GM21529 (cell line): ENCODE data around the gene PAN3.
"Not testable (repeated sequence)": the region's sequence is repeated elsewhere in the genome, so short reads cannot be mapped to it uniquely, and the experiment has no call there.

Experiments
- ATAC-seq: cut with Tn5 transposase; IDR thresholded peaks from one replicate; pipeline ENCODE4 v1.9.1; 2021; ENCODE audit not compliant: unreplicated experiment

Gene PAN3, protein sequence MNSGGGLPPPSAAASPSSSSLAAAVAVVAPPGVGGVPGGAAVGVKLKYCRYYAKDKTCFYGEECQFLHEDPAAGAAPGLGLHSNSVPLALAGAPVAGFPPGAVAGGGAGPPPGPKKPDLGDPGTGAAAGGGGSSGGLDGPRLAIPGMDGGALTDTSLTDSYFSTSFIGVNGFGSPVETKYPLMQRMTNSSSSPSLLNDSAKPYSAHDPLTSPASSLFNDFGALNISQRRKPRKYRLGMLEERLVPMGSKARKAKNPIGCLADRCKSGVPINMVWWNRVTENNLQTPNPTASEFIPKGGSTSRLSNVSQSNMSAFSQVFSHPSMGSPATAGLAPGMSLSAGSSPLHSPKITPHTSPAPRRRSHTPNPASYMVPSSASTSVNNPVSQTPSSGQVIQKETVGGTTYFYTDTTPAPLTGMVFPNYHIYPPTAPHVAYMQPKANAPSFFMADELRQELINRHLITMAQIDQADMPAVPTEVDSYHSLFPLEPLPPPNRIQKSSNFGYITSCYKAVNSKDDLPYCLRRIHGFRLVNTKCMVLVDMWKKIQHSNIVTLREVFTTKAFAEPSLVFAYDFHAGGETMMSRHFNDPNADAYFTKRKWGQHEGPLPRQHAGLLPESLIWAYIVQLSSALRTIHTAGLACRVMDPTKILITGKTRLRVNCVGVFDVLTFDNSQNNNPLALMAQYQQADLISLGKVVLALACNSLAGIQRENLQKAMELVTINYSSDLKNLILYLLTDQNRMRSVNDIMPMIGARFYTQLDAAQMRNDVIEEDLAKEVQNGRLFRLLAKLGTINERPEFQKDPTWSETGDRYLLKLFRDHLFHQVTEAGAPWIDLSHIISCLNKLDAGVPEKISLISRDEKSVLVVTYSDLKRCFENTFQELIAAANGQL

DNA sequence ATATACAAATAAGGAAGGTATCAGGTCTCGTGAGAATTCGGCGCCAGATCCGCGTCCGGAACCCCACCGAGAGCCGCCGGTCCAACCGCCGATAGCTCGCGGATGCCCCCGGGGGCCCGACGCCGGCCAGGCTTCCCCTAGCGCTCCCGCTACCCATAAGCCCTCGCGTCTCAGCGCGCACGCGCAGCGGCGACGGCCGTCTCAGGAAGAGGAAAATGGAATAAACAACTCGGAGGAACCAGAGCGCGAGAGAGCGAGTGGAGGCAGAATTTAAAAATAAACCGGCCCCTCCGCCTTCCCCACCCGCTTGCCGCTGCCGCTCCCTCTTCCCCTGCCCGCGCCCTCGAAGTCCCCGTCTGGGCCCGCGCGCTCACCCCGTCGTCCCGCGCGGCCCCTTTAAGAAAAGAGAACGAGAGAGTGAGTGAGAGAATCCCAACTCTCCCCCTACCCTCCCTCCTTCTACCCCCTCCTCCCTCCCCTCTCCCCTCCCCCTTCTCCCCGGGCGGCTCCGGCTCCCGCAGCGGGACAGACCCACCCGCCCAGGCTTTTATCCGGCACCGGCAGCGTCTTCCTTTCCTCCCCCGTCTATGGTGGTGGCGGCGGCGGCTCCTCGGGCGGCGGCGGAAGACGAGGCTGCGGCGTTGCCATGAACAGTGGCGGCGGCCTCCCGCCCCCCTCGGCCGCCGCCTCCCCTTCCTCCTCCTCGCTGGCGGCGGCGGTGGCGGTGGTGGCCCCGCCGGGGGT is at the start of gene PAN3:
Gene PAN3 (plus strand): TSS at position 534 of the 744 bp plus-strand sequence. CDS start 113 bp downstream, at position 647.
- ATAC-seq = peak; percentile 50

DNA sequence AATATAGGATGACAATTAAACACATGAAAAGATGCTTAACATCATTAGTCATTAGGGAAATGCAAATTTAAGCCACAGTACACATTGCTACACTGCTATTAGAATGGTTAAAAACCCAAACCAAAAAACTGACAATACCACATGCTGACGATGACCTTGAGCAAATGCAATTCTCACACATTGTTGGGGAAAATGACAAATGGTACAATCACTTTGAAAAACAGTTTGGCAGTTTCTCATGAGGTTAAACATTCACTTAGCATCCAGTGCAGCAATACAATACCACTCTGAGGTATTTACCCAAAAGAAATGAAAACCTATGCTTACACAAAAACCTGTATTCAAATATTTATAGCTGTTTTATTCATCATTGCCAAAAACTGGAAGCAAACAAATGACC is 49.3 kb upstream of the PAN3 start:
- no peak for ATAC-seq

DNA sequence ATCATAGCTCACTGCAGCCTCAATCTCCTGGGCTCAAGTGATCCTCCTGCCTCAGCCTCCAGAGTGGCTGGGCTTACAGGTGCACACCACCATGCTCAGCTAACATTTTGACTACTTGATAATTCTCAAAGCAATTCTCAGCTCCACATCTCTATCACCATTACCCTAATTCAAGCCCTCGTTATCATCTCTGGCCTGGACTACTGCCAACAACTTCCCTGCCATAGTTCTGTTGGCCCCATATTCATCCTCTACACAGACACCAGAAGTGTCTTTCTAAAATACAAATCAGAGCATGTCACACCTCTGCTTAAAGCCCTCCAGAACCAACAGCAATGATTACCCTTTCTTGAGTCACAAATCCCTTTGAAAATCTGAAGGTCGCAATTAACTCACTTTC is 45.9 kb upstream of the PAN3 start:
- ATAC-seq = no peak

DNA sequence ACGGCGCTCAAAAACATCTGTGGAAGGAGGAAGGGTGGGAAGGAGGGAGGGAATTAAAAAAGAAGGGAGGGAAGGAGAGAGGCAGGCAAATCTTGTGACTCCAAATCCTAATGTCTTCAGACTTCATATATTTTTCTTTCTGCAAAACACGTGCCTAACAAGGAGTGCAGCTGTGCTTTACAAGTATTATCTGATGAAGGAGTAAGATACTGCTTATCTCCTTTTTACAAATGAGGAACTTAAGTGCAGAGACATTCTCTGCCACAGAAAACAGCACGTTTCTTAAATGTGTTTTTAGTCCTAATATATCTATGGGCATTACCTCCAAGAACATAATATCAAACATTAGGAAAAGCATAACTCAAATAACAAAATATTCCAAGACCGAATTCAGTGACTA is 44.5 kb upstream of the PAN3 start:
- ATAC-seq = no peak

DNA sequence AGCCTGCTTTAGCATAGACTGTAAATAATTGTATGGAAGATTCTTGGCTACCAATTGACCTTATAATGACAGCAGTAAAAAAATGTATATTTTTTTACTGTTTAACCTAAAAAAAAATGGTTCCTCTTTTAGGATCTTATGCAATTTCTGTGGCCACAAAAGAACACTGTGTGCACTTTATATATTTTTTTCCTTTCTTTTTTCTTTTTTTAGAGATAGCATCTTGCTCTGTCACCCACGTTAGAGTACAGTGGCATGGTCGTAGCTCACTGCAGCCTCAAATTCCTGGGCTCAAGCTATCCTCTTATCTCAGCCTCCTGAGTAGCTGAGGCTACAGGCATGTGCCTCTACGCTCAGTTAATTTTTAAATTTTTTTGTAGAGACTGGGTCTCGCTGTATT is 44.0 kb upstream of the PAN3 start:
- ATAC-seq = no peak

DNA sequence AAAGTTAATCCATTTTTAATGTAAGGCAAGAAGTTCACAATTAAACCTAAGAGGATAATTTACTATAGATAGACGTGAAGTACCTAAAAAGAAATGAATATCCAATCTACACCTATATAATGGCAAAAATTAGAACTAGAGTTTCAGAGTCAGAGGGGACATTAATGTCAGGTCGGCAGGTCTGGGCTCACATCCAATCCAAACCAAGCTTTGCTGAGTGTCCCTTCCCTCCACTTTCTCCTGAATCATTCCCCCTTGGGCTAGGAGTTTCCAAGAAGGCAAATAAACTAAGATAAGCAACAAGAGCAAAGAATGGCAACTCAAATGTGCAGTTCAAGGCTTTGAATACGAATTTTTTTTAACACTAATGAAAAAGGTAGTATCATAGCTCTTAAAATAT is 40.8 kb upstream of the PAN3 start:
- no peak for ATAC-seq

DNA sequence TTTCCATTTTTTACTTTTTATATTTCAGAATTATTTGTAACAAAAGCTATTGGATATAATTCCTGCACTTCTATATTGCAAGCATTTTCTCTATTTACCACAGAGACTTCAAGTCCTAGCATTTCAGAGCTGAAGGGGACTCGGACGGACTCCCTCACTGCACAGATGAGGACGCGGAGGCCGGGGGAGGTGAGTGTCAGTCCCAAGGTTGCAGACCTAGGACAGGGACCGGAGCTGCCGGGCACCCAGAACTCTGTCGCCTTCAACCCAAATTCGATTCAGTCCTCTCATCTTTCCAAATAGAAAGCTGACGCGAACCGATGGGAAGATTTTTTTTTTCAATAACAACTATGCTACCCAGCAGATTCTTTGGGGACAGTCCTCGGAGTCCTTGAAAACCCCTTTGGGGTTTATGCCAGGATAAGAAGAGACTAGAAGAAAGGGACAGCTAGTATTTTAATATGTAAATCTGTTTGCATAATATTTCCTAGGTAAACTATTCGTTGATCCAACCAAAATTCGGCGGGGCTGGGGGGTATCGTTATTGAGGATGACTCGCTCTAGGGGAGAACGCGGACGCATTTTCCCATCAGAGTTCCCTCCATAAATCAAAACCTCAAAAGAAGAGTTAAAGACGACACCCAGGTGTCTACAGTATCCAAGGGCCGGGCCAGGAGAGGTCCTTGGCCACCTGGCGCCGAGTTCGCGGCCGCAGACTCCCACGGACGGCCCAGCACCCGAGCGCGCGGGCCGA is 38.8 kb upstream of the PAN3 start:
- ATAC-seq = no peak

DNA sequence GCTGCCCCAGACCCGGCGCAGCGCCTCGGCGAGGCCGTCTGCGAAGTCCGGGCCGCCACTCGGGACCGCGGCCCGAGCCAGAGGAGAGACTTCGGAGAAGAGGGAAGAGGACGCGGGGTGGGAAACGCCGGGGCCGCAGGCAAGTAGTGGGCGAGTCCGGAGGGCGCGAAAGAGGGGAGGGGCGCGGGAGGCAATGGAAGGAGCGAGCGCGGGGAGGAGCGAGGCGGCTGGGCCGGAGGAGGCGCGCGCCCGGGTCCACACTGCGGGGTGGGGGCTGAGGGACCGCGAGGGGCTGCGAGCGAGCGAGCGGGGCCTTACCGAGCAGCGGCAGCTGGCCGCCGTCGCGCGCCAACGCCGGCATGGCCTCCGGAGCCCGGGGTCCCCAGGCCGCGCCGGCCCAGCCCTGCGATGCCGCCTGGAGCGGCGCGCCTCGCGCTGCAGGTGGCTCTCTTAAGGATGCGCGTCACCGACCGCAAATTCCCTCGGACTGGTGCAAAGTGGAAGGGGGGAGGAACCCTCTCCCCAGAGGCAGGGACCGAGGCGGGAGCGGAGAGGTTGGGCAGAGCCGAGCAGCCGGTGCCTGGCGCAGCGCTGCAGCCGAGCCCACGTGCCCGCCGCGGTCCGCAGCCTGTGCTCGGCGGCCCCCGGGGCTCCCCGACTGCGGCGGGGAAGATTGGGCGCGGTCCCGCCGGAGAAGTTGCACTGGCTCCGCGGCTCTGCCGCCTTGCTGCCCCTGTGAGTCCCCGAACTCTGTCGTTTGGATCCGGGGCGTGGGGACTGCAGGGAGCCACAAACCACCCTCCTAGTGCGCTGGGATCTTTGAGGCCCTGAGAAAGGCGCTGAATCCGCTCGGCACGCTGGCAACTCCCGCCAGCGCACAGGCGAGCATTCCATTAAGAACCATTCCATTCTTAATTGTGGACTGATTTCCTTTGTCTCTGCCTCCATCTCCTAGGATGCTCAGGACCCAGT is 37.9 kb upstream of the PAN3 start, which contains the start of gene FLT3:
Gene FLT3 (minus strand): TSS at position 427 of the 972 bp plus-strand sequence. CDS start 66 bp downstream, at position 361.
- peak; percentile 77 for ATAC-seq

DNA sequence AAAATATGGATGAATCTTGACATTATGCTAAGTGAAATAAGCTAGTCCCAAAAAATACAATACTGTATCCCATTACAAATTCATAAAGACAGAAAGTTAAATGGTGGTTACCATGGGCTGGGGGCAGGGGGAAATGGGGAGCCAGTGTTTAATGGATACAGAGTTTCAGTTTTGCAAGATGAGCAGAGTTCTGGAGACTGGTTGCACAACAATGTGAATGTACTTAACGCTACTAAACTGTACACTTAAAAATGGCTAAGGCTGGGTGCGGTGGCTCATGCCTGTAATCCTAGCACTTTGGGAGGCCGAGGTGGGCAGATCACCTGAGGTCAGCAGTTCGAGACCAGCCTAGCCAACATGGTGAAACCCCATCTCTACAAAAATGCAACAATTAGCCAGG is 36.5 kb upstream of the PAN3 start:
- ATAC-seq = not testable (repeated sequence)

DNA sequence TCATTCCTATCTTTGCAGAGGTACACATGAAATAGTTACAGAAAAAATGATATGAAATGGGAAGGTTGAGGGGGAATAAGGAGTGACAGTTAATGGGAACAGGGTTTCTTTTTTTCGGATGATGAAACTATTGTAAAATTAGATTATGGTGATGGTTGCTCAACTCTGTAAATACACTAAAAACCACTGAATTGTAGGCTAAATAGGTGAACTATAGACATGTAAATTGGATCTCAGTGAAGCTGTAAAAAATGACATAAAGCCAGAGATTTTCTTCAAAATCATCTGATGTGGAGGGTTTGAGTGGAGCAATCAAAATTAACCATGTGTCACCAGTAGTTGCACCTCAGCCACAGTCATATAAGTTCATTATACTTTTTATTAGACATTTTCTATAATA is 31.4 kb upstream of the PAN3 start:
- no peak for ATAC-seq

DNA sequence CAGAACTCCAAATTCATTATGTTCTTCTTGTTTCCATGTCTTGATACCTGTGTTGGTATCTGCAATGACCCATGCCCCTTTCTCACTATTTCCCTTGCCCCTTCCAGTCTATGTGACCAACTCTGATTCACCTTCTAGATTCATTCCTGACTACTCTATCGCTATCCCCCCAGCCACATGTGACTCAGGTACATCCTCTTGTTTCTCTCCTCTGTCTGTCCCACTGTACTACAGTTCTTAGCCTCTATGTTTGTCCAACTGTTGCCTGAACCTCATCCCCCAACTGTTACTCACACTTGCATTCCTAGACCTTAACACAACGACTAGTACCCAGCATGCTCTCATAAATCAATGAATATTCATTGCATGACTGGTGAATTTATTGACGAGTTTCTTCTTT is 27.9 kb upstream of the PAN3 start:
- ATAC-seq = no peak

DNA sequence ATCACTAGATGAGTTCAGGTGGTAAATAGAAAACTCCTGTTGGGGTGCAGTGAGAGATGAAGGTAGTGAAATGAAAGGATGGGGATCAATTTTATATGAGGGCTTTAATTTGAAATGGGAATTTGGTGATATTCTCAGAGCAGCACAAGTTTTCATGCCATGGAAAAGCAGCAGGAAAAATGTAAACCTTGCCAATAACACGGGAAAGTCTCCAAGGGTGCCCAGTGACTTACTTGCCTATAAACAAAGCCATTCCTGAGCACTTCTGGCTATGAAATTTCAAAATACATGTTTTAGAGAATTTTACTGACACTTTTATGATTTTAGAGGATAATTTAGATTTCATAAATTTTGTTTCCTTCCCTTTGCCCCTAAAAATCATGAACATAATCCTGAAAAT is 21.6 kb upstream of the PAN3 start:
- ATAC-seq = no peak

DNA sequence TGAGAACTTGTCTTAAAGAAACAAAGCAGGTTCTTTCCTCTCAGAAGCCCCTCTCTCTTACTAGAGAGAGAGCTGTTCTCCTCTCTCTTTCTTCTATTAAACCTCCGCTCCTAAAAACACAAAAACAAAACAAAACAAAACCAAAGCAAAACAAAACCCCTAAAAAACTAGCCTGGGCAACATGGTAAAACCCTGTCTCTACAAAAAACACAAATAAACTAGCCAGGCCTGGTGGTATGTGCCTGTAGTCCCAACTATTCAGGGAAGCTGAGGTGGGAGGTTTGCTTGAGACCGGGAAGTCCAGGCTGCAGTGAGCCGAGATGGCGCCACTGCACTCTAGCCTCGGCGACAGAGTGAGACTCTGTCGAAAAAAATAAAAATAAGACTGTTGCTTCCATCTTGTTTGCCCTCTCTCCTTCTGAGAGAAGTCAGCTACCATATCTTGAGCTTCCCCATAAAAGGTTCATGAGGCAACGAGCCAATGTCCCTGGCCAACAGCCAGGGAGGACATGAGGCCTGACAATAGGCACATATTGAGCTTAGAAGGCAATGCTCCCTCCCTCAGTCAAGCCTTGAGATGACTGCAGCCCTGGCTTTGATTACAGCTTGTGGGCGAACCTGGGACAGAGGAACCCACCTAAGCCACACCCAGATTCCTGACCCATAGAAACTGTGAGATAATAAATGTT is 20.5 kb upstream of the PAN3 start:
- ATAC-seq = no peak

DNA sequence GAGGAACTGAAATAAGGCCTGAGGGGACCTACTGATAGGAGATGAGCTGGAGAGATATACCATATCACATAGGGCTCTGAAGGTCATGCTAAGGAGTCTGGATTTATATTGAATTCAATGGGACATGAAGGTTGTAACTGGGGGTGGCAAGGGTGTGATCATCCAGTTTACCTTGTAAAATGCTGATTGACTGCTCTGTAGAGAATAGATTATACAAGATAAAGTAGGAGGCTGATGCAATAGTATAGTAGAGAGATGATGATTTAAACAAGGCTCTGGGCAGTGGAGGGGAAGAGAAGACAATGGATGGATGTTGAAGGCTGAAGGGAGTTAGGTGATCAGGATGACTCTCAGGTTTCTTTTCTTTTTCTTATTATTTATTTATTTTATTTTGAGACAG is 18.0 kb upstream of the PAN3 start:
- ATAC-seq = no peak

DNA sequence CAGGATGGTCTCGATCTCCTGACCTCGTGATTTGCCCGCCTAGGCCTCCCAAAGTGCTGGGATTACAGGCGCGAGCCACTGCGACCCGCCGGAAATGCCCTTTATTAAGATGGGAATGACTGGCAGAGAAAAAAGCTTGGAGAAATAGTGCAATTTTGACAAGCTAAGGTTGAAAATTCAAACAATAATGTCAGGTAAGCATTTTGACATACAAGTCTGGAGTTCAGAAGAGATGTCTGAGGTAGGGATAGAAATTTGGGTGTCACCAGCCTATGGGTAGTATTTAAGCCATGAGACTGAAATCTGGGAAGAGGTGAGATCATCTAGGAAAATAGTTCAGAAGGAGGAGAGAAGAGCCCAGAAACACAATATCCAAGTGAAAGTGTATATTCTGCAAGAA is 17.1 kb upstream of the PAN3 start:
- no peak for ATAC-seq

DNA sequence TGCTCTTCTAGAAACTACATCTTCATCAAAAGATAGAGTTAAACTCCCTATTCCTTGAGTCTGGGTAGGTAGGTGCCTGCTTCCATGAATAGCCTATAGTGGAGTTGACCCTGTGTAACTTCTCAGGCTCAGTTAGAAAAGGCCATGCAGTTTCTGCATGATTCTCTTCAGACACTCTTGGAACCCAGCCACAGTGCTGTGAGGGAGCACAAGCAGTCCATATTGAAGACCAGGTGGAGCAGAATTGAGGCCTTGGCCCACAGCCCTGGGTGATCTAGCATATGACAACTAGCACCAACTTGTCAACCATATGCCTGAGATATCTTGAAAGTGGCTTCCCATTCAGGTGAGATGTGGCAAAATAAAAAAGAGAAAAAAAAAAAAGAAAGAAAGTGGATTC is 10.3 kb upstream of the PAN3 start:
- no peak for ATAC-seq

DNA sequence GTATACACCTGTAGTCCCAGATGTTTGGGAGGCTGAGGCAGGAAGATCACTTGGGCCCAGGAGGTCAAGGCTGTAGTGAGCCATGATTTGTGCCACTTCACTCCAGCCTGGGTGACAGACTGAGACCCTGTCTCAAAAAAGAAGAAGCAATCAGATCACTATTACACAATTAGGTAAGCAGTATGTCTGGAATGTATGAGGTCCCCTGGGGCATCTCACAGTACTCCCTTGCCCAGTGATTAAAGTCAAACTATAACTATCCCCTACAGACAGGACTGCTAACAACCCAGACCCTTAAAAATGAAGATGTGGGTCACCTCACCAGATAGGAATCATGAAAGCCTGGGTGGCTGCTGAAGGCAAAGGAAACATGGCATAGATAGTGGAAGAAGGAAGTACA is 9.4 kb upstream of the PAN3 start:
- ATAC-seq = no peak

DNA sequence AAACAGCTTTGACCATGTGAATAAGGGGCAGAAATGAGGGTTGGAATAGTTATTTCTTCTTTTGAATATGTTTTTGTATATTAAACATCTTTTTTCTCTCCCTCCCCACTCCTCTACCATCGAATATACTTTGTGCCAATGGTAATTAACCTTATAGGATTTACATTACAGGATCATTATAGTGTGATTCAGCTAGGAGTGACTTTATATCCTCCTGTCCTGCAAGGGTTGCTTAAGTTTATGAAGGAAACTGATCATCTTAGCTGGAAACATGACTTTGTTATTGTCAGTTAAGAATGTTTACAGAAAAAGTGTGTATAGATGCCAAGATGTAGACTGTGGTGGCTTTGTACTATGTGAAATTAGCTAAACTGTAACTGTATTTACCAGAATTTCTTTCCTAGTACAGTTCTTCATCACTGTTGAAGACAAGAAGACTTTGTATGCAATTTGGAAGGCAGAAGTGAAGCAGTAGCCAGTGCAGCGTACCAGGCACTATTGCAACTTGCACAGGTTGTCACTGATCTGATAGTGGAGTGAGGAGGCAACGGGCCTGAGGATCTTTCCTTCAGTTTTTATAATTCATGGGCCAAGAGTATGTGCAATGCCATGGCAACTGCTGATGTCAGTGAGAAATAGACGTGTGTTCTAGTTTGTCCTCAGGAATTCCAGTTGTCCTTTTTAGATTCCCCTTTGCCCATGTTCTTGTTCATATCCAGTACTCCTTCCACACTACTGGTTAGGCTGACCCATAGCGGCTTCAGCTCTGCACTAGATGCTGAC is 8.2 kb upstream of the PAN3 start:
- no peak for ATAC-seq
